Endometrial microvascular endothelial cells (primary cell): ENCODE measurements around the gene MRTFA. TPM values are rescaled to one million over a fixed set of nuclear protein-coding genes. Genes with fewer than 3 reads are reported as not detected.
"Not testable (repeated sequence)": the region's sequence is repeated elsewhere in the genome, so short reads cannot be mapped to it uniquely, and the experiment has no call there.

ENCODE experiments used
- in situ Hi-C: cut with HindIII; loops from 2 replicates; pipeline ENCODE4 v1.10.0; 2017; ENCODE audit warnings: low sequenced_read_pairs, low pct_unique_long_range_greater_than_20kb; ENCODE audit errors: inconsistent ontology term
- total RNA-seq: library from RNA; depleted of rRNA; stranded (reverse); fragments of >200 nt; gene quantifications from one replicate; pipeline ENCODE4 v1.2.3, GENCODE V29; 2015; ENCODE audit errors: inconsistent ontology term

MRTFA gene
- total RNA-seq, 1 donor from 2014 or later, result 14.3 TPM

GRCh38 chr22:40665312-40665711, 28.8 kb upstream of the MRTFA start:
- in situ Hi-C loops, result no loop called here

GRCh38 chr22:40661671-40662070, 25.2 kb upstream of the MRTFA start:
- in situ Hi-C loops, result no loop called here

GRCh38 chr22:40660730-40661129, 24.2 kb upstream of the MRTFA start:
- in situ Hi-C loops, result no loop called here

- in situ Hi-C loops, result no loop called here
Measured at GRCh38 chr22:40659166-40659565, 22.6 kb upstream of the MRTFA start.

- in situ Hi-C loops, result not testable (repeated sequence)
Measured at GRCh38 chr22:40656651-40657050, 20.1 kb upstream of the MRTFA start.

GRCh38 chr22:40655941-40656340, 19.4 kb upstream of the MRTFA start:
- in situ Hi-C loops, result not testable (repeated sequence)

GRCh38 chr22:40654522-40655167, 18.1 kb upstream of the MRTFA start:
- in situ Hi-C loops, result no loop called here

GRCh38 chr22:40653361-40653760, 16.8 kb upstream of the MRTFA start:
- in situ Hi-C loops, result no loop called here

- in situ Hi-C loops, result no loop called here
Measured at GRCh38 chr22:40651563-40652501, 15.3 kb upstream of the MRTFA start.

- in situ Hi-C loops, result no loop called here
Measured at GRCh38 chr22:40651057-40651456, 14.5 kb upstream of the MRTFA start.

GRCh38 chr22:40648386-40648785, 11.9 kb upstream of the MRTFA start:
- in situ Hi-C loops, result loop anchor here (10.0 to 25.0 kb wide), 2 partner anchors 111 to 214 kb away; no protein-coding TSS in a partner anchor

- in situ Hi-C loops, result loop anchor here (10.0 to 25.0 kb wide), 2 partner anchors 108 to 211 kb away; no protein-coding TSS in a partner anchor
Measured at GRCh38 chr22:40645579-40646197, 9.2 kb upstream of the MRTFA start.

GRCh38 chr22:40642316-40642715, 5.8 kb upstream of the MRTFA start:
- in situ Hi-C loops, result loop anchor here (10.0 to 25.0 kb wide), 2 partner anchors 105 to 208 kb away; no protein-coding TSS in a partner anchor

- in situ Hi-C loops, result loop anchor here (10.0 to 25.0 kb wide), 2 partner anchors 104 to 206 kb away; no protein-coding TSS in a partner anchor
Measured at GRCh38 chr22:40641269-40641668, 4.8 kb upstream of the MRTFA start.

GRCh38 chr22:40638261-40638660, 1.7 kb upstream of the MRTFA start:
- in situ Hi-C loops, result loop anchor here (25.0 kb wide), 1 partner anchor 101 kb away; no protein-coding TSS in a partner anchor

GRCh38 chr22:40637183-40638150, 948 bp upstream of the MRTFA start:
- in situ Hi-C loops, result loop anchor here (25.0 kb wide), 1 partner anchor 100 kb away; no protein-coding TSS in a partner anchor

- in situ Hi-C loops, result loop anchor here (25.0 kb wide), 1 partner anchor 99 kb away; no protein-coding TSS in a partner anchor
Measured at GRCh38 chr22:40635940-40636379, 559 bp downstream of the MRTFA start.
